PC-9 (cell line): ENCODE results near the gene SELENOH. TPM values are rescaled to one million over a fixed set of nuclear protein-coding genes. Genes with fewer than 3 reads are reported as not detected.

Experiments
- BruUV-seq: library from RNA; stranded (reverse); fragments of 400-500 nt; replicated peaks from 2 replicates; lab custom pipeline; 2021; lab: Mats Ljungman, UMichigan
- CTCF ChIA-PET: fragments of 300-600 bp; sonication (Branson Sonifier 250); formaldehyde crosslinking; loops from one replicate; lab custom pipeline; 2022; ENCODE audit warnings: antibody characterized with exemption; lab: Charles Lee
- POLR2A ChIA-PET: fragments of 300-600 bp; sonication (Branson Sonifier 250); formaldehyde crosslinking; loops from one replicate; lab custom pipeline; 2022; ENCODE audit warnings: antibody characterized with exemption; ENCODE audit not compliant: unreplicated experiment; lab: Charles Lee
- DNase-seq, 2 experiments: peaks; one replicate each; pipeline versions ENCODE4 v3.0.0 to v3.0.0-alpha.2; 2015 to 2022; ENCODE audit warnings: mixed read lengths in 1 of 2
- H2AFZ ChIP-seq: fragments of 200-600 bp; sonication (generic); 2 replicates; pipeline ENCODE4 v1.8.1; 2017; ENCODE audit warnings: antibody characterized with exemption
- H3F3A ChIP-seq: fragments of 200-600 bp; sonication (generic); 2 replicates; pipeline ENCODE4 v1.8.1; 2017; ENCODE audit warnings: antibody characterized with exemption, mild to moderate bottlenecking, low read depth; ENCODE audit not compliant: insufficient read depth
- H3K27ac ChIP-seq: fragments of 200-600 bp; sonication (generic); 2 replicates; pipeline ENCODE4 v1.6.1; 2016; ENCODE audit warnings: mixed run types
- H3K27me3 ChIP-seq: fragments of 200-600 bp; sonication (generic); 2 replicates; pipeline ENCODE4 v1.6.1; 2016; ENCODE audit warnings: low read depth, mixed run types; ENCODE audit not compliant: insufficient read depth
- H3K36me3 ChIP-seq: fragments of 200-600 bp; sonication (generic); 2 replicates; pipeline ENCODE4 v1.6.1; 2016; ENCODE audit warnings: low read depth, mixed run types
- H3K4me1 ChIP-seq: fragments of 200-600 bp; sonication (generic); replicated peaks from 2 replicates; pipeline ENCODE4 v1.6.1; 2016; ENCODE audit warnings: mixed run types; ENCODE audit not compliant: insufficient read depth
- H3K4me2 ChIP-seq: fragments of 200-600 bp; sonication (generic); 2 replicates; pipeline ENCODE4 v1.6.1; 2017; ENCODE audit warnings: mixed run types
- H3K4me3 ChIP-seq: fragments of 200-600 bp; sonication (generic); 2 replicates; pipeline ENCODE4 v1.6.1; 2016; ENCODE audit warnings: mixed run types
- H3K79me2 ChIP-seq: fragments of 200-600 bp; sonication (generic); 2 replicates; pipeline ENCODE4 v1.6.1; 2017; ENCODE audit warnings: low read depth, mixed run types
- H3K9me2 ChIP-seq: fragments of 200-600 bp; sonication (generic); 2 replicates; pipeline ENCODE4 v1.8.1; 2017; ENCODE audit warnings: mild to moderate bottlenecking; ENCODE audit not compliant: insufficient read depth
- H3K9me3 ChIP-seq: fragments of 200-600 bp; sonication (generic); 2 replicates; pipeline ENCODE4 v1.8.1; 2016; ENCODE audit warnings: low read depth; ENCODE audit not compliant: insufficient read depth
- H4K20me1 ChIP-seq: fragments of 200-600 bp; sonication (generic); 2 replicates; pipeline ENCODE4 v1.8.1; 2017; ENCODE audit not compliant: insufficient read depth
- CTCF ChIP-seq: fragments of 200-600 bp; sonication (generic); conservative IDR thresholded peaks from 2 replicates; pipeline ENCODE4 v1.6.1; 2017; ENCODE audit warnings: mixed run types, antibody characterized with exemption, mild to moderate bottlenecking, moderate library complexity
- EZH2 ChIP-seq: fragments of 200-600 bp; sonication (generic); IDR thresholded peaks from 2 replicates; pipeline ENCODE4 v1.8.0; 2017; ENCODE audit warnings: antibody characterized with exemption, low read depth
- intact Hi-C: fragments of 100-400 bp; cut with micrococcal nuclease; formaldehyde crosslinking; loops from one replicate; pipeline ENCODE4 v1.10.0; 2022; ENCODE audit not compliant: unreplicated experiment
- total RNA-seq: library from RNA; stranded (reverse); gene quantifications from 2 replicates; pipeline ENCODE4 v1.2.3, GENCODE V29; 2021

Gene SELENOH
- total RNA-seq, 1 experiment from 2014 or later, result 211 TPM

- H3K79me2 ChIP-seq, result peaks cover 57% of the 10 kb centered on the region
- H3K4me2 ChIP-seq, result peak within 1 kb of the TSS; percentile 99
- peak within 1 kb of the TSS; percentile 75 for H3K27ac ChIP-seq
- DNase-seq, result peak; percentile 97 to 99
- TF ChIP-seq EZH2 (no peak), CTCF (no peak)
- peak within 1 kb of the TSS; percentile 84 for H2AFZ ChIP-seq
- BruUV-seq, result TSS peak; percentile 57
- no peaks in the 10 kb centered on the region for H3K9me2 ChIP-seq
- CTCF ChIA-PET, result interaction anchor here (0.6 to 1.2 kb wide), 4 partner anchors 68 to 89 kb away, joined by 6 to 9 read pairs (median 7); no protein-coding TSS in a partner anchor
- intact Hi-C loops, result loop anchor here (1.0 to 2.0 kb wide), 7 partner anchors 22 to 867 kb away; partner anchors contain the start of genes CTNND1, SELENOH and TIMM10
- H3K27me3 ChIP-seq, result no peaks in the 10 kb centered on the region
- H3K4me1 ChIP-seq, result peaks cover 25% of the 10 kb centered on the region
- H3F3A ChIP-seq, result peaks cover 23% of the 10 kb centered on the region; the same call in 1 of the 2 replicates
- peaks cover 16% of the 10 kb centered on the region; the same call in 1 of the 2 replicates for H4K20me1 ChIP-seq
- H3K4me3 ChIP-seq, result peak within 1 kb of the TSS; percentile 97
- no peaks in the 10 kb centered on the region for H3K9me3 ChIP-seq
- H3K36me3 ChIP-seq, result 0 out of 2 replicates have a peak, but pooled peaks cover 9% of the 10 kb centered on the region
- POLR2A ChIA-PET, result interaction anchor here (0.6 to 1.1 kb wide), 15 partner anchors 10 to 1969 kb away, joined by 3 to 25 read pairs (median 4); partner anchors contain the start of gene SELENOH
Observed at GRCh38 chr11:57711414-57712255, 29.7 kb upstream of the SELENOH start, which contains the start of gene MED19. Gene MED19, minus strand, starts transcription at chr11:57712215. Its CDS starts 36 bp downstream, at chr11:57712179.

GRCh38 chr11:57712256-57713150 lies 28.8 kb upstream of the SELENOH start, which contains the start of gene TMX2:
Gene TMX2, plus strand, starts transcription at chr11:57712593. Its CDS starts 26 bp downstream, at chr11:57712619.
- DNase-seq, result peak; percentile 94 to 100
- ChIA-PET POLR2A (interaction anchor here (0.6 to 1.1 kb wide), 15 partner anchors 9 to 1968 kb away, joined by 3 to 25 read pairs (median 4); partner anchors contain the start of gene SELENOH), CTCF (interaction anchor here (0.6 to 1.2 kb wide), 4 partner anchors 49 to 88 kb away, joined by 3 to 9 read pairs (median 7); no protein-coding TSS in a partner anchor)
- Histone ChIP-seq H3K9me3 (no peaks in the 10 kb centered on the region), H3K4me1 (peaks cover 25% of the 10 kb centered on the region), H3K79me2 (peaks cover 55% of the 10 kb centered on the region), H3K9me2 (no peaks in the 10 kb centered on the region), H3K27me3 (no peaks in the 10 kb centered on the region), H3K27ac (peak within 1 kb of the TSS; percentile 75), H3K4me3 (peak within 1 kb of the TSS; percentile 97), H3K36me3 (0 out of 2 replicates have a peak, but pooled peaks cover 9% of the 10 kb centered on the region), H3F3A (peaks cover 23% of the 10 kb centered on the region; the same call in 1 of the 2 replicates), H4K20me1 (peaks cover 16% of the 10 kb centered on the region; the same call in 1 of the 2 replicates), H2AFZ (peak within 1 kb of the TSS; percentile 84), H3K4me2 (peak within 1 kb of the TSS; percentile 99)
- TF ChIP-seq EZH2 (no peak), CTCF (no peak)
- BruUV-seq, result TSS peak; percentile 61
- intact Hi-C loops, result loop anchor here (1.0 to 2.0 kb wide), 7 partner anchors 21 to 866 kb away; partner anchors contain the start of genes CTNND1, SELENOH and TIMM10
